B cell (primary cell): Measurements from ENCODE around the gene LRG1. TPM values are rescaled to one million over a fixed set of nuclear protein-coding genes. Genes with fewer than 3 reads are reported as not detected.

ENCODE experiments used
- ATAC-seq: fragments of 200-7000 bp; cut with Tn5 transposase; one replicate; pipeline ENCODE4 v1.10.0; 2021; ENCODE audit warnings: low read depth, mild to moderate bottlenecking, moderate number of reproducible peaks, moderate library complexity
- CTCF ChIA-PET: fragments of 350-600 bp; sonication (Branson Sonifier 250); formaldehyde crosslinking; loops from one replicate; lab custom pipeline; 2021; ENCODE audit warnings: antibody characterized with exemption, inconsistent platforms; lab: Charles Lee
- POLR2A ChIA-PET: fragments of 350-600 bp; sonication (Branson Sonifier 250); formaldehyde crosslinking; loops from one replicate; lab custom pipeline; 2021; ENCODE audit warnings: antibody characterized with exemption; lab: Charles Lee
- DNase-seq: peaks from one replicate; pipeline ENCODE4 v3.0.0; 2013
- H2AFZ ChIP-seq: 2 replicates; pipeline ENCODE4 v1.6.1; 2012; ENCODE audit warnings: mild to moderate bottlenecking, low read depth, low read length; ENCODE audit not compliant: insufficient read depth, poor library complexity, severe bottlenecking
- H3K27ac ChIP-seq, 2 donors: 1 replicate in 1 of 2; 2 replicates in 1 of 2; pipeline ENCODE4 v1.5.1; 2012 to 2013; ENCODE audit warnings: low read length in 2 of 2, mild to moderate bottlenecking in 2 of 2, moderate library complexity in 1 of 2
- H3K27me3 ChIP-seq, 4 experiments: fragments of 200-600 bp in 1 of 4; sonication (generic) in 1 of 4; replicated peaks in 1 of 4; 1 replicate in 2 of 4; 2 replicates in 2 of 4; pipeline versions ENCODE4 v1.6.1 to v1.7.0; 2013 to 2016; ENCODE audit warnings: low read length in 3 of 4, mild to moderate bottlenecking in 2 of 4, mixed read lengths in 1 of 4, moderate library complexity in 1 of 4; ENCODE audit not compliant: insufficient read depth in 4 of 4, control insufficient read depth in 3 of 4; ENCODE audit errors: control extremely low read depth in 1 of 4
- H3K36me3 ChIP-seq, 2 experiments: replicated peaks in 1 of 2; 1 replicate in 1 of 2; 2 replicates in 1 of 2; pipeline versions ENCODE4 v1.6.1 to v1.7.1; 2013; ENCODE audit warnings: low read length in 1 of 2; ENCODE audit not compliant: insufficient read depth in 2 of 2, control insufficient read depth in 1 of 2; ENCODE audit errors: control extremely low read depth in 1 of 2, extremely low read depth in 1 of 2
- H3K4me1 ChIP-seq, 2 donors: fragments of 200-600 bp in 1 of 2; sonication (generic) in 1 of 2; 1 replicate in 1 of 2; 2 replicates in 1 of 2; pipeline versions ENCODE4 v1.5.1 to v1.6.1; 2013 to 2017; ENCODE audit warnings: low read length in 2 of 2; ENCODE audit not compliant: control insufficient read depth in 2 of 2, insufficient read depth in 2 of 2
- H3K4me2 ChIP-seq: replicated peaks from 2 replicates; pipeline ENCODE3; 2012; ENCODE audit warnings: mild to moderate bottlenecking, low read depth, low read length; ENCODE audit not compliant: poor library complexity, severe bottlenecking
- H3K4me3 ChIP-seq, 5 experiments: fragments of 200-600 bp in 1 of 5; sonication (generic) in 1 of 5; 1 replicate in 3 of 5; 2 replicates in 2 of 5; pipeline versions ENCODE4 v1.5.1 to v1.7.0; 2011 to 2016; ENCODE audit warnings: low read length in 4 of 5, mild to moderate bottlenecking in 4 of 5, low read depth in 2 of 5, control low read depth in 1 of 5, moderate library complexity in 1 of 5; ENCODE audit not compliant: insufficient read depth in 1 of 5; ENCODE audit errors: control extremely low read depth in 1 of 5, extremely low read depth in 1 of 5
- H3K79me2 ChIP-seq: fragments of 200-600 bp; sonication (generic); one replicate; pipeline ENCODE4 v1.6.0; 2016; ENCODE audit warnings: low read length; ENCODE audit not compliant: control insufficient read depth, insufficient read depth
- H3K9ac ChIP-seq: fragments of 200-600 bp; sonication (generic); 2 replicates; pipeline ENCODE4 v1.6.1; 2017; ENCODE audit warnings: mild to moderate bottlenecking, low read length, moderate library complexity
- H3K9me3 ChIP-seq, 3 donors: one replicate each; pipeline versions ENCODE4 v1.6.1 to v1.7.1; 2013; ENCODE audit warnings: low read length in 2 of 3; ENCODE audit not compliant: control insufficient read depth in 2 of 3, insufficient read depth in 1 of 3; ENCODE audit errors: control extremely low read depth in 1 of 3
- H4K20me1 ChIP-seq: 2 replicates; pipeline ENCODE4 v1.6.0; 2012; ENCODE audit warnings: mild to moderate bottlenecking, low read length; ENCODE audit not compliant: insufficient read depth, control insufficient read depth, poor library complexity, severe bottlenecking
- H3K27ac Mint-ChIP-seq: one replicate; pipeline ENCODE4 v1.8.0; 2021; ENCODE audit warnings: mixed read lengths
- H3K27me3 Mint-ChIP-seq: one replicate; pipeline ENCODE4 v1.8.0; 2021; ENCODE audit warnings: mixed read lengths
- H3K4me1 Mint-ChIP-seq: one replicate; pipeline ENCODE4 v1.8.0; 2021; ENCODE audit warnings: mixed read lengths
- H3K4me3 Mint-ChIP-seq: one replicate; pipeline ENCODE4 v1.8.0; 2021; ENCODE audit warnings: mixed read lengths
- H3K9me3 Mint-ChIP-seq: one replicate; pipeline ENCODE4 v1.8.0; 2022; ENCODE audit warnings: mixed read lengths; ENCODE audit not compliant: insufficient read depth
- EZH2 ChIP-seq: IDR thresholded peaks from 2 replicates; pipeline ENCODE4 v1.6.1; 2012; ENCODE audit warnings: borderline replicate concordance, low read depth, mild to moderate bottlenecking, moderate library complexity, low read length; ENCODE audit not compliant: insufficient read depth, poor library complexity, severe bottlenecking
- WGBS: methylation state at CpG from one replicate; pipeline ENCODE4 v1.1.5; 2013; ENCODE audit warnings: missing lambda C conversion rate; ENCODE audit not compliant: insufficient coverage; 5-methylcytosine and 5-hydroxymethylcytosine counted together
- intact Hi-C: fragments of 100-400 bp; cut with micrococcal nuclease; formaldehyde crosslinking; loops from one replicate; pipeline ENCODE4 v1.10.0; 2022
- polyA plus RNA-seq: library from polyadenylated mRNA; depleted of rRNA; stranded (reverse); fragments of >200 nt; gene quantifications from 2 replicates; pipeline ENCODE4 v1.2.3, GENCODE V29; 2012
- total RNA-seq, 2 donors: library from RNA; stranded (reverse); fragments of 120-200 nt in 1 of 2; gene quantifications; 1 replicate in 1 of 2; 2 replicates in 1 of 2; pipeline versions ENCODE4 v1.2.3 to v1.2.4, GENCODE V29; 2013 to 2022
- TF ChIP-seq, protein P1 (sequence below): fragments of 200-600 bp; IDR thresholded peaks from one replicate; pipeline ENCODE4 v1.8.0; 2022; ENCODE audit warnings: antibody characterized with exemption, mild to moderate bottlenecking

Gene LRG1
- total and polyA plus RNA-seq, 2 donors (not counting 1 experiment from before 2014, with no cell fraction given) = 0.21 to 0.27 TPM

- Histone ChIP-seq H3K4me2 (no peak overlapping the region), H3K36me3 (peaks cover 0 to 11% of the 10 kb centered on the region in 2 experiments), H3K4me1 (no peaks in the 10 kb centered on the region), H3K9ac (no peak overlapping the region), H3K79me2 (no peaks in the 10 kb centered on the region), H3K27ac (no peak overlapping the region), H3K27me3 (no peaks in the 10 kb centered on the region), H4K20me1 (no peaks in the 10 kb centered on the region), H3K9me3 (peaks cover 0 to 16% (median 0%) of the 10 kb centered on the region in 3 donors), H2AFZ (no peak overlapping the region), H3K4me3 (no peak overlapping the region)
- Mint-ChIP-seq H3K9me3 (no peaks in the 10 kb centered on the region), H3K4me1 (no peaks in the 10 kb centered on the region), H3K27me3 (no peaks in the 10 kb centered on the region), H3K27ac (no peak overlapping the region), H3K4me3 (no peak overlapping the region)
- intact Hi-C loops = no loop called here
- no peak for TF ChIP-seq EZH2
- TF ChIP-seq, protein P1, sequence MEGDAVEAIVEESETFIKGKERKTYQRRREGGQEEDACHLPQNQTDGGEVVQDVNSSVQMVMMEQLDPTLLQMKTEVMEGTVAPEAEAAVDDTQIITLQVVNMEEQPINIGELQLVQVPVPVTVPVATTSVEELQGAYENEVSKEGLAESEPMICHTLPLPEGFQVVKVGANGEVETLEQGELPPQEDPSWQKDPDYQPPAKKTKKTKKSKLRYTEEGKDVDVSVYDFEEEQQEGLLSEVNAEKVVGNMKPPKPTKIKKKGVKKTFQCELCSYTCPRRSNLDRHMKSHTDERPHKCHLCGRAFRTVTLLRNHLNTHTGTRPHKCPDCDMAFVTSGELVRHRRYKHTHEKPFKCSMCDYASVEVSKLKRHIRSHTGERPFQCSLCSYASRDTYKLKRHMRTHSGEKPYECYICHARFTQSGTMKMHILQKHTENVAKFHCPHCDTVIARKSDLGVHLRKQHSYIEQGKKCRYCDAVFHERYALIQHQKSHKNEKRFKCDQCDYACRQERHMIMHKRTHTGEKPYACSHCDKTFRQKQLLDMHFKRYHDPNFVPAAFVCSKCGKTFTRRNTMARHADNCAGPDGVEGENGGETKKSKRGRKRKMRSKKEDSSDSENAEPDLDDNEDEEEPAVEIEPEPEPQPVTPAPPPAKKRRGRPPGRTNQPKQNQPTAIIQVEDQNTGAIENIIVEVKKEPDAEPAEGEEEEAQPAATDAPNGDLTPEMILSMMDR = no peak
- DNase-seq = no peak
- POLR2A ChIA-PET = no interaction called here
- CTCF ChIA-PET = no interaction called here
- 98% methylated on average over 34 of the region's 34 CpGs for WGBS
- ATAC-seq = no peak
These were observed 34.0 kb downstream of the LRG1 start for GRCh38 chr19:4505570-4506448.

DNA sequence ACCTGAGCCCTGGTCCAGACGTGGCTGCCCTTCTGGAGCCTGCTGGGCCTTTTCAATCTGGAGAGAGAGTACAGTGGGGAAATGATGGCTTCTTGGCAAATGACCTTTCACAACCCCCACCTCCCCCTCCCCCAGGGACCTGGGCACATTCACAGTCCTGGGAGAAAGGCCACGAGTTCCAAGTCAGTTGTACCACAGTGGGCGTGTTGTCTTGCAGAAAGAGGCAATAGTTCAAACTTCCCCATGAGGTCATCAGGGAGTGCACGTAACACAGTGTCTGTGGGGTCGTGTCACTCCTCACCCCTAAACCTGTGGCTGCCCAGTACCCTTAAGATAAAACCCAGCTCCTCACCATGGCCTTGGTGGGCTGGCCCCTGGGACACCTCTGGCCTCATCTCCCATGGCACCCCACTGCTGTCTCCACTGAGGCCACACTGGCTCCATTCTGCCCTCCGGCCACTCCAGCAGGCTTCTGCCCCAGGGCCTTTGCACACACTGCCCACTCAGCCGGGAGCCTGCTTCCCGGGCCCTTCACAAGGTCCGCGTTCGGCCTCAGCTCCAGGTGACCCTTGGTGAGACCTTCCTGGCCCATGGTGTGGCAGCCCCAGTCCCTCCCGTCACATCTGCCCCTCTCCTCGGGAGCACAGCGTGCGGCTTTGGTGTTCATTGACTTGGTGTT, 34.8 kb downstream of the LRG1 start:
- no peak overlapping the region for H3K9ac ChIP-seq
- H3K4me1 Mint-ChIP-seq = no peaks in the 10 kb centered on the region
- POLR2A ChIA-PET = interaction anchor here (0.6 kb wide), 1 partner anchor 630 kb away, joined by 4 read pairs; no protein-coding TSS in a partner anchor

More for the DNA sequence above, 34.8 kb downstream of the LRG1 start:
- no peaks in the 10 kb centered on the region for H3K4me1 ChIP-seq
- H2AFZ ChIP-seq = no peak overlapping the region
- no peaks in the 10 kb centered on the region for H3K79me2 ChIP-seq
- peaks cover 0 to 12% (median 0%) of the 10 kb centered on the region in 3 donors for H3K9me3 ChIP-seq
- CTCF ChIA-PET = no interaction called here
- H3K27me3 ChIP-seq = no peaks in the 10 kb centered on the region
- no peak overlapping the region for H3K27ac ChIP-seq
- Mint-ChIP-seq H3K27ac (no peak overlapping the region), H3K27me3 (no peaks in the 10 kb centered on the region), H3K4me3 (no peak overlapping the region), H3K9me3 (no peaks in the 10 kb centered on the region)
- TF ChIP-seq, protein P1 = no peak
- no peak for TF ChIP-seq EZH2
- H4K20me1 ChIP-seq = no peaks in the 10 kb centered on the region
- 80% methylated on average over 14 of the region's 15 CpGs for WGBS
- peaks cover 0 to 11% of the 10 kb centered on the region in 2 experiments for H3K36me3 ChIP-seq
- no peak overlapping the region for H3K4me2 ChIP-seq
- intact Hi-C loops = no loop called here
- ATAC-seq (no peak), DNase-seq (no peak)
- no peak overlapping the region for H3K4me3 ChIP-seq
